Stimulated activated naive CD4-positive, alpha-beta T cell (primary cell): ENCODE data around the gene HMCN2.
"Not testable (repeated sequence)": the region's sequence is repeated elsewhere in the genome, so short reads cannot be mapped to it uniquely, and the experiment has no call there.

Experiments used
- DNase-seq, 6 experiments: peaks; one replicate each; lab custom pipeline; 2025; lab: John Stamatoyannopoulos, UW

HMCN2 gene

GRCh38 chr9:130266236-130267098, 907 bp downstream of the HMCN2 start:
- no peak for DNase-seq

GRCh38 chr9:130267930-130268329, 2.4 kb downstream of the HMCN2 start:
- DNase-seq, result no peak

- no peak for DNase-seq
These were observed 3.1 kb downstream of the HMCN2 start for GRCh38 chr9:130268521-130269211.

DNA sequence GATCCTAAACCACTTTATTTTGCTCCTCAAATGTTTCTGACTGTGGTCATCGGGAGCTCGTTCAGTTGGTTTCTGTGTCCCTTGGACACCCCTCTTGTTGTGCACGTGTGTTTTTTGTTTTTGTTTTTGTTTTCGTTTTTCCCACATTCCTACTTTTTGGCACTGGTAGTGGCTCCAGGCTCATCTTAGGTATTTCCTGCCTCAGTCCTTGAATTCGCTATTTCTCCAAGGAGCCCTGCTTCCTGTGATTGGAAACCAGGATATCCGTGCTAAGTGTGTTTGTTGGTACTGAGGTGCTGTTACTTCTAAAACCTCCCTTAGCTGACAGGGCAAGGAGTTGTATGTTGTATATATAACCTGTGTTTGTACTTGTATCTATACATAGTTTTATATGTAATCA, 5.9 kb downstream of the HMCN2 start:
- no peak for DNase-seq

GRCh38 chr9:130275156-130275555, 9.6 kb downstream of the HMCN2 start:
- no peak for DNase-seq

DNA sequence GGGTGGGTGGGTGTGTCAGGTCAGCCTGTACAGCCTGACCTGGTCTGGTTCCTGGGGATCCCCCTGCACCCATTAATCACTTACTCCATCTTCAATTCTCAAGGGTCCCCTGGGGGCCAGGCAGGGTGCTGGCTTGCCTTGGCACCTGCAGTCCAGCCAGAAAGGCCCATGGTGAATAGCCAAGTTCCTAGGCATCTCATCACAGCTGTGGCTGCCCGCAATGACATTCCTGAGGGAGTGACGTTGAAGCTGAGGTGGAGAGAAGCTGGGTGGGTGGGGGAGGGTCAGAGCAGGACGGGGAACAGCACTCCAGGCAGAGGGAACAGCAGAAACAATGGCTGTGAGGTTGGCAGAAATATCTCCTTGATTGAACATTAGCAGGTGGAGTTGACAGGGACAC, 10.6 kb downstream of the HMCN2 start:
- DNase-seq, result no peak

DNA sequence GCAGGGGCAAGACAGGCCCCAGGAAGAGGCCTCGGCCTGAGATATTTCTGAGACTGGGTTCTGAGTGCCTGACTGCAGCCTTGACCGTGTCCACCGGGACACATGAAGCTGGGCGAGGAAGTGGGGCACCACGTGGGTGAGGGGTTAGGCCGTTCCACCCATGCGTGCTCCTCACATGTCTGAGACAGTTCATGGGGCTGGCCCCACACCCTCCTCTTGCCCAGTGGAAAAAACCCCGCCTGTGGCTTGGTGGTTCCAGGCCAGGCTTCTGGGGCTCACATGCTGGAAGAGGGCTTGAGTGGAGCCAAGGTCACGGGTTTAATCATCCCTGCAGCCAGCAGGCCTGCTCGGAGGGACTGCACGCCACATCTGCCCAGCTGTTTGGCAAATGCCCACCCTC, 11.4 kb downstream of the HMCN2 start:
- no peak for DNase-seq

DNA sequence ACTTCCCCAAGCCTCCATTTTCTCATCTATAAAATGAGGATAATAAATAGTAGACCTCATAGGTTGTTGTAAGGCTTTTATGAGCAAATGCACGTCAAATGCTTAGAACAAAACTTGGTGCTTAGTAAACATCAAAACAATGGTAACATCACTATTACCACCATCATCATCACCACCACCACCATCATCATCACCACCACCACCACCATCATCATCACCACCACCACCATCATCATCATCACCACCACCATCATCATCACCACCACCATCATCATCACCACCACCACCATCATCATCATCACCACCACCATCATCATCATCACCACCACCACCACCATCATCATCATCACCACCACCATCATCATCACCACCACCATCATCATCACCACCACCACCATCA, 12.0 kb downstream of the HMCN2 start:
- DNase-seq, result not testable (repeated sequence)

DNA sequence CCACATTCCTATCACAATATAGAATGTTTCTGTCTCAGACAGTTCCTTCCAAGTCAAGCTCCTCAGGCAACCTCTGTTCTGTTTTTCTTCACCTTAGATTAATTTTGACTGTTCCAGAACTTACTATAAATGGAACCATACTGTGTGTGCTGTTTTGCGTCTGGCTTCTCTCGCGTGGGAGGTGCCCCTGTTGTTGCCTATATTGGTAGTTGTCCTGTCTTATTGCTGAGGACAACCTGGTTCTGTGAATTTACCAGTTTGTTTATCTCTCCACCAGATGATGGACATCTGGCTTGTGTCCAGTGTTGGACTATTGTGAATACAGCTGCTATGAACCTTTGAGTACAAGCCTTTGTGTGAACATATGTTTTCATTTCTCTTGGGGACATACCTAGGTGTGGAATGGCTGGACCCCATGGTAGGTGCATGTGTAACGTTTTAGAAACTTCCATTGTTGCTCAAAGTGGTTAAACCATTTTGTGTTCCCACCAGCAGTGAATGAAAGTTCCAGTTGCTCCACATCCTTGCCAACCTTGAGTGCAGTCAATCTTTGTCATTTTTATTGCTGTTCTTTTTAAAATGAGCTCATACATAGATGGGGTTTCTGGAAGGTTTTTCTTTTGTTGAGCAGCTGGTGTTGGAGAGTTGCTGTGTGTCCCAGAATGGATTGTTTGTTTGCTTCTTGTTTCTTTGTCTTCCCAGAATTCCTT, 18.1 kb downstream of the HMCN2 start:
- no peak for DNase-seq

- no peak for DNase-seq
These were observed 18.7 kb downstream of the HMCN2 start for GRCh38 chr9:130284249-130284625.

DNA sequence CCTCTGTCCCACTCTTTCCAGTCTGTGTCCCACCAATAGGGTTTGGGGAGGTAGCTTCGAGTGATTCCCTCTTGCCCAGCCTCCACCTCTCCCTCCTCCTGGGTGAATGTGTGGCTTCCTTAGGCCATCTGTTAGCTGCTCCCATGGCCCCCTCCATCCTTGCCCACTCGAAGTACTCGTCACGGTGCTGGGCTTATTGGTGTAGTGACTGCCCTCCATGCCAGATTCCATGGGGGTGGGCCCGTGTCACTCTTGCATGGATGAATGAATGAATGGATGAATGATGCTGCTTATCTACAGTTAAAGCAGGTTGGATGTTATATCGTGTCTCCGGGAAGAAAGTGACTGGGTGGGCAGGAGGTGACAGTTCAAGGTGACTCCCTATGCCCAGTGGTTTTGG, 19.1 kb downstream of the HMCN2 start:
- no peak for DNase-seq

DNA sequence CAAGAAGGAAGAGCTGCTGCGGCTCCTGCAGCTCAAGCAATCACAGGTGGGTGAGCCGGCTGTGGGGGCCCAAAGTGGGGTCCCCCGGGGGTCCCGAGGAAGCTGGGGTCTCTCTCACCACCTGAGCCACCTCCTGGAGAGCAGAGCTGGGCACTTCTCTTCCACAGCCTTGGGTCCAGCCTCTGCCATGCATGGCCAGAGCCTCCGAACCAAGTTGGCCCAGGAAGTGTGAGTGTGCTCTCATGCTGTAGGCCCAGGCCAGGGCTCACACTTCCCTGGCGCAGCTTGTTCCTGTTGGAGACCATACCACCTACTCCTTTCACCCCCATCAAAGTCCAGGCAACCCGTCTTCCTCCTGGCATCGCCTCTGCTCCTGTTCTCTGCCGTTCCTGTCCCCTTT, 19.7 kb downstream of the HMCN2 start:
- DNase-seq, result no peak

- DNase-seq, result no peak
These were observed 20.7 kb downstream of the HMCN2 start for GRCh38 chr9:130286072-130286770.

GRCh38 chr9:130286781-130287428, 21.3 kb downstream of the HMCN2 start:
- no peak for DNase-seq

DNA sequence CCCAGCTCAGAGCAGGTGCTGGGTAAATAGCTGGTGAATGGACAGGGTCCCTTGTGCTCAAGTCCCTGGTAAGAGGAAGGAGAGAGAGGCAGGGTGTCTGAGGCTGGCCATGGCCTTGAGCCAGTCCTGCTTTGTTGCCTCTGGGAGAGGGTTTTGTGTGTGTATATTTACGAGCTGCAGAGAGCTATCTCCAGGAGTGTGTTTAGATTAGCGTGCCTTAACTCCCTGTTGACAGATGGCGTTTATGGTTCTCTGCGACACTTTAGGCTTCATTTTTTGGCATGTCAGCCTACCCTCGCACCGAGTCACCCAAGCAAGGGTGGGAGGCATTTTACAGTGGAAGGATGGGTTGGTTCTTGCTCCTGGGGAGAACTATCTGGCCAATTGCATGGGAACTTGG, 22.2 kb downstream of the HMCN2 start:
- DNase-seq, result no peak

DNA sequence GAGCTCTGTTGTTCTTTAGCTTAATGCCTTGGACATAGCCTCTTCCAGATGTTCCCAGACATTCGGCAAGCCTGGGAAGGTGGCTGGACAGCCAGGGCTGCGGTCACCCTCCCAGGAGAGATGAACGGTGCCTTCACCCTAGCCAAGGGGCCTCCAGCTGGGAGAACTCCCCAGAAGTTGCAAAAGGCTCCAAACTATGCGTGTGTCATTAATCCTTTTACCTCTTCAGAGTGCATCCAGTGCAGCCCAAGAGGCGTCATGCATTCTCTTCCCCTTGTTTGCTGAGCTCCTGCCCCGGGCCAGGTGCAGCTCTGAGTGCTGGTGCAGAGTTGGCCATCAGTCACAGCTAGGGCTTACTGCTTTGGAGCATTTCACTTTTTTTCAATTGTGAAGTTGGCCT, 22.8 kb downstream of the HMCN2 start:
- no peak for DNase-seq

GRCh38 chr9:130288926-130289690, 23.5 kb downstream of the HMCN2 start:
- DNase-seq, result no peak

DNA sequence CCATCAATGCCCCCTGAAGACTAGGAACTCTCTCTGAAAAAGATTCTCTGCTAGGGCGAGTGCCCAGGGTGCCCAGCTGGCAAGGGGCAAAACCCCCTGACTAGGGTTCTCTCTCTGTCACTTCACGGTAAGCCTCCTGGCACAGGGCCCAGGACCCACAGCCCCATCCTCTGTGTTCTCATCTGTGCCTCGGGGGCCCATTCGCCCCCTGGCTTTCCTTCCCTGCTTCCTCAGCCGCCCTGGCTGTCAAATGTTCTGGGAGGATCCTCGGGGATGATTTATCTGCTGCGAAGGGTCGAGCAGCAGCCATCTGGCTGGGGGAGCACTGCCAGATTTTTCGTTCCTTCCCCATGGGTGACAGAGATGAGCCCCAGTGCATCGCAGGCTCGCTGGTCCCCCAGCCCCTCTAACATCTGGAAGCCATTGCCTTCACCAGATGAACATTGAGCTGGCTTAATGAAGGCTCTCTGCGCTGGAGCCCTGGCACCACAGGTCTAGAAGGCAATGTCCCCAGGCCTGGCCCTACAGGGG, 24.2 kb downstream of the HMCN2 start:
- DNase-seq, result no peak

GRCh38 chr9:130290291-130291181, 25.0 kb downstream of the HMCN2 start:
- no peak for DNase-seq

GRCh38 chr9:130291474-130291873, 25.9 kb downstream of the HMCN2 start:
- no peak for DNase-seq
